Mesenchymal stem cell (in vitro differentiated cells and primary cell): ENCODE data around the gene RPTOR.

ENCODE experiments used
- DNase-seq: peaks from one replicate; pipeline ENCODE4 v3.0.0-alpha.2; 2013
- H2AFZ ChIP-seq: one replicate; pipeline ENCODE4 v1.6.1; 2013; ENCODE audit warnings: low read depth, mild to moderate bottlenecking, control low read depth, inconsistent platforms, low read length, moderate library complexity
- H2AK5ac ChIP-seq: 2 replicates; pipeline ENCODE4 v1.6.1; 2013; ENCODE audit warnings: low read length, moderate library complexity, mild to moderate bottlenecking, inconsistent platforms; ENCODE audit not compliant: severe bottlenecking
- H2BK120ac ChIP-seq: one replicate; pipeline ENCODE4 v1.6.1; 2013; ENCODE audit warnings: low read depth, mild to moderate bottlenecking, inconsistent platforms, low read length, moderate library complexity
- H2BK12ac ChIP-seq, 2 experiments: one replicate each; pipeline ENCODE4 v1.6.1; 2013; ENCODE audit warnings: inconsistent platforms in 2 of 2, low read length in 2 of 2, mild to moderate bottlenecking in 2 of 2, moderate library complexity in 2 of 2, control low read depth in 1 of 2
- H2BK15ac ChIP-seq: one replicate; pipeline ENCODE4 v1.6.1; 2013; ENCODE audit warnings: mild to moderate bottlenecking, low read depth, inconsistent platforms; ENCODE audit not compliant: poor library complexity, severe bottlenecking
- H2BK5ac ChIP-seq: 2 replicates; pipeline ENCODE4 v1.6.1; 2013; ENCODE audit warnings: low read depth, mild to moderate bottlenecking, low read length, control low read depth, inconsistent platforms; ENCODE audit not compliant: poor library complexity, severe bottlenecking
- H3K14ac ChIP-seq, 2 experiments: one replicate each; pipeline ENCODE4 v1.6.1; 2013; ENCODE audit warnings: inconsistent platforms in 2 of 2, low read length in 2 of 2, control low read depth in 1 of 2, mild to moderate bottlenecking in 1 of 2, moderate library complexity in 1 of 2
- H3K18ac ChIP-seq, 2 experiments: one replicate each; pipeline ENCODE4 v1.6.1; 2013; ENCODE audit warnings: inconsistent platforms in 2 of 2, low read length in 2 of 2, control low read depth in 1 of 2, low read depth in 1 of 2, mild to moderate bottlenecking in 1 of 2
- H3K23ac ChIP-seq, 2 experiments: one replicate each; pipeline ENCODE4 v1.6.1; 2013; ENCODE audit warnings: inconsistent platforms in 2 of 2, low read length in 2 of 2, mild to moderate bottlenecking in 2 of 2, moderate library complexity in 2 of 2, control low read depth in 1 of 2
- H3K27ac ChIP-seq: 2 replicates; pipeline ENCODE4 v1.5.1; 2013; ENCODE audit warnings: mild to moderate bottlenecking, moderate library complexity, low read length, control low read depth, inconsistent platforms; ENCODE audit not compliant: poor library complexity, severe bottlenecking
- H3K27me3 ChIP-seq, 2 experiments: 2 replicates each; pipeline versions ENCODE4 v1.6.1 to v1.7.0; 2013; ENCODE audit warnings: low read length in 2 of 2, mild to moderate bottlenecking in 2 of 2, moderate library complexity in 2 of 2, control low read depth in 1 of 2, inconsistent platforms in 1 of 2; ENCODE audit not compliant: control insufficient read depth in 1 of 2, insufficient read depth in 1 of 2
- H3K36me3 ChIP-seq, 2 experiments: 2 replicates each; pipeline versions ENCODE4 v1.6.1 to v1.7.0; 2013; ENCODE audit warnings: low read length in 2 of 2, control low read depth in 1 of 2, inconsistent platforms in 1 of 2, low read depth in 1 of 2, mild to moderate bottlenecking in 1 of 2; ENCODE audit not compliant: insufficient read depth in 2 of 2, control insufficient read depth in 1 of 2
- H3K4ac ChIP-seq, 2 experiments: one replicate each; pipeline ENCODE4 v1.6.1; 2013; ENCODE audit warnings: inconsistent platforms in 2 of 2, low read length in 2 of 2, mild to moderate bottlenecking in 2 of 2, moderate library complexity in 2 of 2, control low read depth in 1 of 2, low read depth in 1 of 2
- H3K4me1 ChIP-seq: 2 replicates; pipeline ENCODE4 v1.6.1; 2013; ENCODE audit warnings: low read depth, low read length, control low read depth; ENCODE audit not compliant: control insufficient read depth, insufficient read depth
- H3K4me2 ChIP-seq: 2 replicates; pipeline ENCODE4 v1.6.1; 2013; ENCODE audit warnings: low read length, mild to moderate bottlenecking, inconsistent platforms; ENCODE audit not compliant: poor library complexity, severe bottlenecking
- H3K4me3 ChIP-seq, 2 experiments: 2 replicates each; pipeline versions ENCODE4 v1.5.1 to v1.7.0; 2013; ENCODE audit warnings: low read length in 2 of 2, mild to moderate bottlenecking in 2 of 2, control low read depth in 1 of 2, low read depth in 1 of 2; ENCODE audit not compliant: insufficient read depth in 1 of 2
- H3K79me1 ChIP-seq: replicated peaks from 2 replicates; pipeline ENCODE4 v1.6.1; 2013; ENCODE audit warnings: mild to moderate bottlenecking, control low read depth, low read length, inconsistent platforms; ENCODE audit not compliant: poor library complexity, severe bottlenecking
- H3K9ac ChIP-seq: 2 replicates; pipeline ENCODE4 v1.7.0; 2013; ENCODE audit warnings: mild to moderate bottlenecking, low read length, moderate library complexity
- H3K9me3 ChIP-seq: 2 replicates; pipeline ENCODE4 v1.7.0; 2013; ENCODE audit warnings: mild to moderate bottlenecking, low read length; ENCODE audit not compliant: control insufficient read depth
- H4K8ac ChIP-seq: one replicate; pipeline ENCODE4 v1.6.1; 2013; ENCODE audit warnings: inconsistent platforms, mild to moderate bottlenecking, low read length, moderate library complexity
- H4K91ac ChIP-seq: one replicate; pipeline ENCODE4 v1.6.1; 2013; ENCODE audit warnings: mild to moderate bottlenecking, low read length, inconsistent platforms
- WGBS: methylation state at CpG from one replicate; pipeline ENCODE4 v1.1.7; 2013; ENCODE audit warnings: mixed read lengths; 5-methylcytosine and 5-hydroxymethylcytosine counted together

Gene RPTOR

GRCh38 chr17:80502578-80502877 is 42.1 kb upstream of the RPTOR start:
- no peak overlapping the region for H3K4ac ChIP-seq
- H3K9ac ChIP-seq = no peak overlapping the region
- H2AFZ ChIP-seq = no peak overlapping the region
- H3K14ac ChIP-seq = no peak overlapping the region
- H2BK5ac ChIP-seq = no peak overlapping the region
- 77% methylated on average over 2 of the region's 5 CpGs for WGBS
- H3K36me3 ChIP-seq = no peaks in the 10 kb centered on the region
- H2BK15ac ChIP-seq = no peak overlapping the region
- no peak overlapping the region for H3K4me2 ChIP-seq
- no peak overlapping the region for H3K18ac ChIP-seq
- H4K8ac ChIP-seq = no peak overlapping the region
- H3K9me3 ChIP-seq = no peaks in the 10 kb centered on the region
- H2BK12ac ChIP-seq = no peak overlapping the region
- H3K79me1 ChIP-seq = no peaks in the 10 kb centered on the region
- H3K23ac ChIP-seq = no peak overlapping the region
- H3K27me3 ChIP-seq = peaks cover 9 to 22% of the 10 kb centered on the region in 2 experiments
- H3K27ac ChIP-seq = no peak overlapping the region
- H3K4me3 ChIP-seq = no peak overlapping the region
- no peak overlapping the region for H4K91ac ChIP-seq
- H3K4me1 ChIP-seq = peaks cover 15% of the 10 kb centered on the region
- H2BK120ac ChIP-seq = no peak overlapping the region
- no peak for DNase-seq
- no peak overlapping the region for H2AK5ac ChIP-seq

- peaks cover 6 to 17% of the 10 kb centered on the region in 2 experiments for H3K27me3 ChIP-seq
- no peak overlapping the region for H3K4me3 ChIP-seq
- no peak overlapping the region for H4K8ac ChIP-seq
- no peaks in the 10 kb centered on the region for H3K9me3 ChIP-seq
- no peak overlapping the region for H4K91ac ChIP-seq
- H3K27ac ChIP-seq = no peak overlapping the region
- no peak overlapping the region for H2BK120ac ChIP-seq
- 59% methylated on average over 2 of the region's 2 CpGs for WGBS
- H3K14ac ChIP-seq = no peak overlapping the region
- peaks cover 13% of the 10 kb centered on the region for H3K4me1 ChIP-seq
- H3K18ac ChIP-seq = no peak overlapping the region
- no peak overlapping the region for H2AK5ac ChIP-seq
- DNase-seq = no peak
- no peak overlapping the region for H3K4me2 ChIP-seq
- no peak overlapping the region for H2BK5ac ChIP-seq
- H3K4ac ChIP-seq = no peak overlapping the region
- no peak overlapping the region for H2AFZ ChIP-seq
- no peak overlapping the region for H2BK15ac ChIP-seq
- no peak overlapping the region for H3K9ac ChIP-seq
- H3K36me3 ChIP-seq = no peaks in the 10 kb centered on the region
- no peaks in the 10 kb centered on the region for H3K79me1 ChIP-seq
- no peak overlapping the region for H3K23ac ChIP-seq
- no peak overlapping the region for H2BK12ac ChIP-seq
These were observed 41.6 kb upstream of the RPTOR start for GRCh38 chr17:80503031-80503430.

GRCh38 chr17:80503921-80504320 is 40.7 kb upstream of the RPTOR start:
- Histone ChIP-seq H3K4me3 (no peak overlapping the region), H2BK12ac (no peak overlapping the region), H2BK5ac (no peak overlapping the region), H3K23ac (no peak overlapping the region), H3K36me3 (no peaks in the 10 kb centered on the region), H3K9me3 (no peaks in the 10 kb centered on the region), H3K27ac (no peak overlapping the region), H2AK5ac (no peak overlapping the region), H2AFZ (no peak overlapping the region), H3K4me2 (no peak overlapping the region), H3K14ac (no peak overlapping the region), H3K79me1 (no peaks in the 10 kb centered on the region), H2BK15ac (no peak overlapping the region), H2BK120ac (no peak overlapping the region), H4K91ac (no peak overlapping the region), H3K9ac (no peak overlapping the region), H3K4me1 (peaks cover 7% of the 10 kb centered on the region), H3K18ac (no peak overlapping the region), H4K8ac (no peak overlapping the region), H3K4ac (no peak overlapping the region), H3K27me3 (peaks cover 10 to 15% of the 10 kb centered on the region in 2 experiments)
- DNase-seq = no peak

- H4K91ac ChIP-seq = no peak overlapping the region
- H3K27me3 ChIP-seq = peaks cover 11% of the 10 kb centered on the region in 2 experiments
- no peak overlapping the region for H2AK5ac ChIP-seq
- no peak overlapping the region for H3K4ac ChIP-seq
- H3K36me3 ChIP-seq = no peaks in the 10 kb centered on the region
- no peak overlapping the region for H3K27ac ChIP-seq
- no peak overlapping the region for H4K8ac ChIP-seq
- H3K14ac ChIP-seq = no peak overlapping the region
- no peak overlapping the region for H3K18ac ChIP-seq
- peak; percentile 48 for DNase-seq
- H3K4me1 ChIP-seq = peaks cover 7% of the 10 kb centered on the region
- H3K79me1 ChIP-seq = no peaks in the 10 kb centered on the region
- H2BK12ac ChIP-seq = no peak overlapping the region
- no peak overlapping the region for H2BK15ac ChIP-seq
- no peak overlapping the region for H3K4me3 ChIP-seq
- H2BK5ac ChIP-seq = peak overlapping the region; percentile 26
- H3K23ac ChIP-seq = no peak overlapping the region
- WGBS = 18% methylated on average over 8 of the region's 8 CpGs
- no peaks in the 10 kb centered on the region for H3K9me3 ChIP-seq
- no peak overlapping the region for H2BK120ac ChIP-seq
- H3K4me2 ChIP-seq = peak overlapping the region; percentile 35
- H3K9ac ChIP-seq = peak overlapping the region; percentile 14
- H2AFZ ChIP-seq = no peak overlapping the region
These were observed 39.8 kb upstream of the RPTOR start for GRCh38 chr17:80504686-80505413.
